Panc1 (cell line): ENCODE measurements around the gene QKI. TPM values are rescaled to one million over a fixed set of nuclear protein-coding genes. Genes with fewer than 3 reads are reported as not detected.
"Not testable (repeated sequence)": the region's sequence is repeated elsewhere in the genome, so short reads cannot be mapped to it uniquely, and the experiment has no call there.

Source experiments
- ATAC-seq: fragments of 200-7000 bp; cut with Tn5 transposase; 2 replicates; pipeline ENCODE4 v1.9.1; 2020; ENCODE audit warnings: mild to moderate bottlenecking, moderate library complexity
- BruUV-seq: library from RNA; stranded (reverse); fragments of 400-500 nt; replicated peaks from 2 replicates; lab custom pipeline; 2021; lab: Mats Ljungman, UMichigan
- CTCF ChIA-PET: fragments of 300-600 bp; sonication (Branson Sonifier 250); formaldehyde crosslinking; loops from one replicate; lab custom pipeline; 2022; ENCODE audit warnings: antibody characterized with exemption; lab: Charles Lee
- POLR2A ChIA-PET: fragments of 300-600 bp; sonication (Branson Sonifier 250); formaldehyde crosslinking; loops from one replicate; lab custom pipeline; 2022; ENCODE audit warnings: antibody characterized with exemption; lab: Charles Lee
- DNase-seq: peaks from one replicate; pipeline ENCODE4 v3.0.0-alpha.2; 2010; ENCODE audit warnings: low read depth, low spot score
- H3K27ac ChIP-seq: 2 replicates; pipeline ENCODE4 v1.5.1; 2011; ENCODE audit warnings: mild to moderate bottlenecking, low read length, inconsistent platforms
- H3K27me3 ChIP-seq: fragments of 200-500 bp; sonication (Bioruptor generic); 2 replicates; pipeline ENCODE4 v1.6.0; 2014; ENCODE audit warnings: low read length, inconsistent platforms; ENCODE audit not compliant: control insufficient read depth, insufficient read depth
- H3K36me3 ChIP-seq: fragments of 200-500 bp; sonication (Bioruptor generic); 2 replicates; pipeline ENCODE4 v1.5.1; 2014; ENCODE audit warnings: inconsistent platforms, mild to moderate bottlenecking, low read length, moderate library complexity; ENCODE audit not compliant: control insufficient read depth, insufficient read depth
- H3K4me1 ChIP-seq: 2 replicates; pipeline ENCODE4 v1.5.1; 2011; ENCODE audit warnings: inconsistent platforms, mild to moderate bottlenecking, low read length, moderate library complexity; ENCODE audit not compliant: control insufficient read depth, insufficient read depth
- H3K4me3 ChIP-seq, 2 experiments: 2 replicates each; pipeline ENCODE4 v1.5.1; 2011 to 2012; ENCODE audit warnings: low read depth in 2 of 2, low read length in 2 of 2, mild to moderate bottlenecking in 2 of 2, inconsistent platforms in 1 of 2, moderate library complexity in 1 of 2
- H3K9me3 ChIP-seq: fragments of 200-500 bp; sonication (Bioruptor generic); 2 replicates; pipeline ENCODE4 v1.5.1; 2014; ENCODE audit warnings: low read depth, mild to moderate bottlenecking, inconsistent platforms, low read length, moderate library complexity; ENCODE audit not compliant: control insufficient read depth, insufficient read depth
- CTCF ChIP-seq: fragments of 450-650 bp; IDR thresholded peaks from 2 replicates; pipeline ENCODE4 v1.5.1; 2017; ENCODE audit warnings: mild to moderate bottlenecking
- POLR2AphosphoS5 ChIP-seq: IDR thresholded peaks from 2 replicates; pipeline ENCODE4 v1.6.1; 2012; ENCODE audit warnings: mild to moderate bottlenecking, low read depth, low read length, moderate library complexity
- REST ChIP-seq, 2 experiments: IDR thresholded peaks; 2 replicates each; pipeline ENCODE4 v1.6.1; 2011 to 2012; ENCODE audit warnings: low read depth in 2 of 2, control low read depth in 1 of 2, low read length in 1 of 2, mild to moderate bottlenecking in 1 of 2, moderate library complexity in 1 of 2; ENCODE audit not compliant: insufficient read depth in 1 of 2
- SIN3A ChIP-seq: IDR thresholded peaks from 2 replicates; pipeline ENCODE4 v1.6.1; 2012; ENCODE audit warnings: low read depth, mild to moderate bottlenecking, low read length, moderate library complexity, borderline replicate concordance; ENCODE audit not compliant: insufficient read depth
- TCF7L2 ChIP-seq: IDR thresholded peaks from 2 replicates; pipeline ENCODE4 v1.6.1; 2011; ENCODE audit warnings: mild to moderate bottlenecking, low read depth, low read length, inconsistent platforms
- in situ Hi-C: cut with HindIII; loops from 2 replicates; pipeline ENCODE4 v1.10.0; 2016; ENCODE audit warnings: low sequenced_read_pairs, low pct_unique_long_range_greater_than_20kb
- intact Hi-C: fragments of 100-400 bp; cut with micrococcal nuclease; formaldehyde crosslinking; loops from one replicate; pipeline ENCODE4 v1.10.0; 2022; ENCODE audit not compliant: unreplicated experiment
- total RNA-seq: library from RNA; stranded (reverse); gene quantifications from one replicate; pipeline ENCODE4 v1.2.1, GENCODE V29; 2021; ENCODE audit not compliant: unreplicated experiment

Gene QKI
- total RNA-seq, 1 experiment from 2014 or later: 176 TPM

- H3K9me3 ChIP-seq: no peaks in the 10 kb centered on the region
- H3K27me3 ChIP-seq: no peaks in the 10 kb centered on the region
- H3K4me3 ChIP-seq: no peak overlapping the region
- in situ Hi-C loops: no loop called here
- H3K36me3 ChIP-seq: no peaks in the 10 kb centered on the region
- DNase-seq: no peak
- H3K27ac ChIP-seq: no peak overlapping the region
- BruUV-seq: no TSS peak
- intact Hi-C loops: no loop called here
- TF ChIP-seq TCF7L2: no peak
- TF ChIP-seq POLR2AphosphoS5: no peak
- TF ChIP-seq CTCF: peak; percentile 25
- TF ChIP-seq REST (IDR thresholded peaks at IDR 0.05; ENCODE audit: insufficient read depth in 1 of 2, low read depth in 2 of 2, low read length in 1 of 2): no peak
- no peak for TF ChIP-seq SIN3A
- H3K4me1 ChIP-seq: peaks cover 25% of the 10 kb centered on the region
- ChIA-PET CTCF (no interaction called here), POLR2A (no interaction called here)
- no peak for ATAC-seq
Observed at GRCh38 chr6:163432300-163432699, 17.8 kb downstream of the QKI start.

- H3K36me3 ChIP-seq, H3K27me3 ChIP-seq, BruUV-seq, ATAC-seq, DNase-seq, in situ Hi-C loops, intact Hi-C loops, POLR2A ChIA-PET, H3K4me3 ChIP-seq, CTCF ChIA-PET, H3K27ac ChIP-seq, H3K9me3 ChIP-seq: not testable (repeated sequence)
- H3K4me1 ChIP-seq: peaks cover 14% of the 10 kb centered on the region
Observed at GRCh38 chr6:163433486-163433885, 19.0 kb downstream of the QKI start.

GRCh38 chr6:163435023-163435422, 20.5 kb downstream of the QKI start:
- in situ Hi-C loops: no loop called here

More at GRCh38 chr6:163435023-163435422, 20.5 kb downstream of the QKI start:
- Histone ChIP-seq H3K27ac (no peak overlapping the region), H3K27me3 (no peaks in the 10 kb centered on the region), H3K9me3 (no peaks in the 10 kb centered on the region), H3K4me1 (peaks cover 8% of the 10 kb centered on the region), H3K4me3 (no peak overlapping the region), H3K36me3 (no peaks in the 10 kb centered on the region)
- ChIA-PET CTCF (no interaction called here), POLR2A (no interaction called here)
- BruUV-seq: no TSS peak
- intact Hi-C loops: no loop called here
- ATAC-seq (no peak), DNase-seq (no peak)
- TF ChIP-seq POLR2AphosphoS5 (no peak), REST (IDR thresholded peaks at IDR 0.05; ENCODE audit: insufficient read depth in 1 of 2, low read depth in 2 of 2, low read length in 1 of 2) (no peak), CTCF (no peak), TCF7L2 (no peak), SIN3A (no peak)
